NT2/D1 (cell line): Measurements from ENCODE around the gene LBHD1.

Experiments used
- SUZ12 ChIP-seq: IDR thresholded peaks from 2 replicates; pipeline ENCODE4 v1.6.1; 2011; ENCODE audit not compliant: insufficient read length, insufficient read depth; ENCODE audit errors: extremely low read depth
- YY1 ChIP-seq: IDR thresholded peaks from 2 replicates; pipeline ENCODE4 v1.6.1; 2011; ENCODE audit not compliant: insufficient read length, insufficient read depth
- ZNF274 ChIP-seq: IDR thresholded peaks from 2 replicates; pipeline ENCODE4 v1.6.1; 2011; ENCODE audit warnings: mild to moderate bottlenecking, low read depth, low read length

DNA sequence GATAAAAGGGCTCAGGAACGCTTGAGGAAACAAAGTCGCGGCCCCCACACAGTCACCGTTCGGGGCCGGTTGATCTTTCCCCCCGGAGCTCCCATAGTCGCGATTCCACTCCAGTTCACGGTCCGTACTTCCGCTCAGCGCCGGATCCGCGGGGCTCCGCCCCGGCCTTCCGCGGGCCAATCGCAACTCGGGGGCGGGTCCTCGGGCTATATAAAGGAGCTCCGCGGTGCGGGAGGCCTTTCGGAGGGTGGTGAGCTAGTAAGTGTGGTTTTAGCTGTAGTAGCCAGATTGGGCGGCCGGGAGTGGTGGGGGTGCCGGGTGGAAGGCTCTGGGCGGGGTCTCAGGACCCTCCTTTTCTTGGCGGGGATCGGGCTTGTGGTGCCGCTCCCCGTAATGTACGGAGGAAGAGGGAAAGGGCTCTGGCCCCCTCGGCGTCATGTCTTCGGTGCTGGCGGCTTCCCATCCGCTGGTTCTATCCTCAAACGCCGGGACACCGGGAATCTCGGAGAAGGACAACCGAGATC is 6.9 kb downstream of the LBHD1 start, which contains the start of the genes C11orf98 and CSKMT:
- TF ChIP-seq ZNF274: no peak
- no peak for TF ChIP-seq YY1
- TF ChIP-seq SUZ12: no peak
